Endodermal cell (in vitro differentiated cells): Measurements from ENCODE around the gene ZNF124. TPM values are rescaled to one million over a fixed set of nuclear protein-coding genes. Genes with fewer than 3 reads are reported as not detected.

Experiments used
- DNase-seq: peaks from one replicate; pipeline ENCODE4 v3.0.0-alpha.2; 2017
- H3K27ac ChIP-seq: 2 replicates; pipeline ENCODE4 v1.5.1; 2013; ENCODE audit warnings: mild to moderate bottlenecking, low read depth, low read length, moderate library complexity
- H3K27me3 ChIP-seq: 2 replicates; pipeline ENCODE4 v1.6.1; 2013; ENCODE audit warnings: mild to moderate bottlenecking, low read length, moderate library complexity; ENCODE audit not compliant: insufficient read depth, control insufficient read depth, poor library complexity, severe bottlenecking
- H3K36me3 ChIP-seq: 2 replicates; pipeline ENCODE4 v1.7.0; 2013; ENCODE audit warnings: mild to moderate bottlenecking, low read length, moderate library complexity; ENCODE audit not compliant: control insufficient read depth, insufficient read depth
- H3K4me1 ChIP-seq: one replicate; pipeline ENCODE4 v1.7.0; 2013; ENCODE audit warnings: low read length; ENCODE audit not compliant: control insufficient read depth, insufficient read depth
- H3K4me3 ChIP-seq: 2 replicates; pipeline ENCODE4 v1.5.1; 2013; ENCODE audit warnings: mild to moderate bottlenecking, low read length, moderate library complexity
- H3K9ac ChIP-seq: 2 replicates; pipeline ENCODE4 v1.6.1; 2013; ENCODE audit warnings: mild to moderate bottlenecking, low read length, moderate library complexity; ENCODE audit not compliant: poor library complexity, severe bottlenecking; ENCODE audit errors: extremely low read depth
- H3K9me3 ChIP-seq: 2 replicates; pipeline ENCODE4 v1.6.1; 2013; ENCODE audit warnings: mild to moderate bottlenecking, low read length, moderate library complexity; ENCODE audit not compliant: control insufficient read depth
- H3K27ac Mint-ChIP-seq: 2 replicates; pipeline ENCODE4 v1.8.0; 2020; ENCODE audit warnings: mixed read lengths
- H3K27me3 Mint-ChIP-seq: 2 replicates; pipeline ENCODE4 v1.8.0; 2021; ENCODE audit warnings: mild to moderate bottlenecking, mixed read lengths; ENCODE audit not compliant: insufficient read depth
- H3K36me3 Mint-ChIP-seq: 2 replicates; pipeline ENCODE4 v1.8.0; 2020; ENCODE audit warnings: low read depth, mixed read lengths
- H3K4me1 Mint-ChIP-seq: 2 replicates; pipeline ENCODE4 v1.8.0; 2020; ENCODE audit warnings: mixed read lengths
- H3K4me3 Mint-ChIP-seq: 2 replicates; pipeline ENCODE4 v1.8.0; 2020; ENCODE audit warnings: mild to moderate bottlenecking, moderate library complexity, mixed read lengths
- H3K9me3 Mint-ChIP-seq: 2 replicates; pipeline ENCODE4 v1.8.0; 2020; ENCODE audit warnings: mild to moderate bottlenecking, mixed read lengths
- WGBS, 2 experiments: methylation state at CpG; one replicate each; pipeline versions ENCODE4 v1.1.5 to v1.1.7; 2013; ENCODE audit warnings: missing lambda C conversion rate in 2 of 2, mixed read lengths in 1 of 2; ENCODE audit not compliant: insufficient coverage in 1 of 2, insufficient read length in 1 of 2; 5-methylcytosine and 5-hydroxymethylcytosine counted together
- total RNA-seq, 2 donors: library from RNA; stranded (reverse); fragmentation: NEBNext Ultra II Directional in 1 of 2; extraction: Animal tissue kit (Norgen Biotek cat#: 25700) in 1 of 2; gene quantifications; 2 replicates in 1 of 2; 3 replicates in 1 of 2; pipeline ENCODE4 v1.2.1, GENCODE V29; 2021
- TF ChIP-seq, protein P1 (sequence below): fragments of 200-600 bp; sonication (generic); conservative IDR thresholded peaks from 2 replicates; pipeline ENCODE4 v1.5.0; 2021; ENCODE audit warnings: antibody characterized with exemption, mild to moderate bottlenecking

Gene ZNF124
- total RNA-seq, 2 donors from 2014 or later: 93.3 to 101 TPM

DNA sequence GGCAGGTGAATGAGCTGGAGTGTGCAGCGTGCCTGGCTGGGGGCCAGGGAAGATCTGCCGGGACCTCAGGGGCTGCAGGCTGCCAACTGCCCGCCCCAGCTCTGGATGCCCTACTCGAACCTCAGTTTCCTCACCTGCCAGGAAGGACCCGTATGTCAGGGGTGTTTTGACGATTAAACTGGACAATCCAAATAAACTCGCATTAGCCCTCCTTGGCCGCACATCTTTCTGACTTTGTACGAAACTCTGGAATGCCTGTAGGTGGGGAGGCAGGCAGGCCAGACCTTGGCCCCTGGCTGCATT, 59.4 kb downstream of the ZNF124 start:
- Mint-ChIP-seq H3K4me3 (peak overlapping the region; percentile 60), H3K27ac (no peak overlapping the region), H3K9me3 (peaks cover 2% of the 10 kb centered on the region), H3K36me3 (no peaks in the 10 kb centered on the region), H3K4me1 (peaks cover 11% of the 10 kb centered on the region), H3K27me3 (peaks cover 50% of the 10 kb centered on the region)
- Histone ChIP-seq H3K9ac (no peak overlapping the region), H3K4me1 (no peaks in the 10 kb centered on the region), H3K4me3 (peak overlapping the region; percentile 78), H3K9me3 (no peaks in the 10 kb centered on the region), H3K36me3 (no peaks in the 10 kb centered on the region), H3K27me3 (peaks cover 17% of the 10 kb centered on the region), H3K27ac (no peak overlapping the region)
- 76 to 91% methylated on average over 5 to 9 of the region's 9 CpGs for WGBS, 2 experiments
- TF ChIP-seq, protein P1, sequence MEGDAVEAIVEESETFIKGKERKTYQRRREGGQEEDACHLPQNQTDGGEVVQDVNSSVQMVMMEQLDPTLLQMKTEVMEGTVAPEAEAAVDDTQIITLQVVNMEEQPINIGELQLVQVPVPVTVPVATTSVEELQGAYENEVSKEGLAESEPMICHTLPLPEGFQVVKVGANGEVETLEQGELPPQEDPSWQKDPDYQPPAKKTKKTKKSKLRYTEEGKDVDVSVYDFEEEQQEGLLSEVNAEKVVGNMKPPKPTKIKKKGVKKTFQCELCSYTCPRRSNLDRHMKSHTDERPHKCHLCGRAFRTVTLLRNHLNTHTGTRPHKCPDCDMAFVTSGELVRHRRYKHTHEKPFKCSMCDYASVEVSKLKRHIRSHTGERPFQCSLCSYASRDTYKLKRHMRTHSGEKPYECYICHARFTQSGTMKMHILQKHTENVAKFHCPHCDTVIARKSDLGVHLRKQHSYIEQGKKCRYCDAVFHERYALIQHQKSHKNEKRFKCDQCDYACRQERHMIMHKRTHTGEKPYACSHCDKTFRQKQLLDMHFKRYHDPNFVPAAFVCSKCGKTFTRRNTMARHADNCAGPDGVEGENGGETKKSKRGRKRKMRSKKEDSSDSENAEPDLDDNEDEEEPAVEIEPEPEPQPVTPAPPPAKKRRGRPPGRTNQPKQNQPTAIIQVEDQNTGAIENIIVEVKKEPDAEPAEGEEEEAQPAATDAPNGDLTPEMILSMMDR: no peak
- no peak for DNase-seq

DNA sequence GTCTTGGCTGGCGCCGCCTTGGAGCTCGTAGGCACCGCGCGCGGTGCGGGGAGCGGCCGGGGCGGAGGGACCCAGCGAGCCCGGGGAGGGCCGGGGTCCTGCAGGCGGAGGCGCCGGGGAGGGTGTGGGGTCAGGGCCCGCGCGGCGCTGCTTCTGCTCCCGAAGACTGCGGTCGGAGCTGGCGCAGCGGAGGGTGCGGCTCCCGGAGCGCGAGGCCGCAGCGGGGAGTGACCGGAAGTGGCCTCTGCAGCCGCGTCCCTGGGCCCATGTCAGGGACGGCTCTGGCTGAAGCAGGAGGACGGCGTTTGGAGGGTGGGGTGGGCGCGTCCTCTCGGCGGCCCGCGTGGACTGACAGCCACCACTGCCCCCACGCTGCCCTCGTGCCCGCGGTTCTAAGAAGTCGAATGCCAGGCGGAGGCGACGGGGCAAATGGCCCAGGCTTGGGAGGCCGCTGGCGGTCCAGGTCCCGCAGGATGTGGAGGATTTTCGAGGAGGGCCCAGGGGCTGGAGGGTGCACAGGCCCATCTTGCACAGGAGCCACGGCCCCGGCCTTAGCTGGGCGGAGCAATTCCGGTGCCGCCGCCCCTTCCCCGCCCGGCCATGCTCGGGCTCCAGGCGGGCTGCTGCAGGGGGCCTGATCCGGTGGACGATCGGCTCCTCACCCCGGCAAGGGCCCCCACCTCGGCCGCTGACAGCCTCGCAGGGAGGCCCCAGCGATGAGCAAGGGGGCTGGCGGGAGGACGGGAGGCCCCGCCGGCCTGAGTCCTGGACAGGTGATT, 59.9 kb downstream of the ZNF124 start:
- H3K4me3 Mint-ChIP-seq: peak overlapping the region; percentile 60
- H3K27ac Mint-ChIP-seq: peak overlapping the region; percentile 39
- H3K27me3 Mint-ChIP-seq: peaks cover 50% of the 10 kb centered on the region

DNA sequence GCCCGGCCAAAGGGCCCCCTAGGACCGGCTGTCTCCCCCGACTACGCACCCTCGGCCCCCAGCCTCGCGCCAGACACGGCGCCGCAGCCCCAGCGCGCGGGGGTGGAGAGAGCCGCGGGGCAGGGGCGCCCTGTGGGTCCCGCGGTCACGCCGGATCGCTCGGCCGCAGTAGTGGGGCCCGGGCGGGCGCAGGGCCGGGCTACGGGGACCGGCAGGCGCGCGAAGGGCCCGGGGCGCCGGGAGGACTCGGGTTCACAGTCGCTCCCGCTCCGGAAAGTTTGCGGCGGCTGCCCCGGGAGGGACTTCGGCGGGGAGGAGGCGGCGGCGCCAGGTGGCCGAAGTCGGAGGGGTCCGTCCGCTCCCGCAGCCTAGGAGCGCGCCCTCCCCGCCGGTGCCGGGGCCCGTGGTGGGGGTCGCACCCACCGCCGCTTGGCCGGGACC, 60.5 kb downstream of the ZNF124 start:
- peaks cover 17% of the 10 kb centered on the region for H3K27me3 ChIP-seq
- Mint-ChIP-seq H3K4me1 (peaks cover 11% of the 10 kb centered on the region), H3K36me3 (no peaks in the 10 kb centered on the region), H3K27ac (no peak overlapping the region), H3K9me3 (peaks cover 3% of the 10 kb centered on the region), H3K4me3 (peak overlapping the region; percentile 60), H3K27me3 (peaks cover 50% of the 10 kb centered on the region)
- H3K27ac ChIP-seq: no peak overlapping the region
- peak overlapping the region; percentile 30 for H3K9ac ChIP-seq
- H3K36me3 ChIP-seq: no peaks in the 10 kb centered on the region
- no peaks in the 10 kb centered on the region for H3K4me1 ChIP-seq
- peak overlapping the region; percentile 78 for H3K4me3 ChIP-seq
- no peak for DNase-seq
- TF ChIP-seq, protein P1: no peak
- 1% methylated on average over 62 of the region's 62 CpGs; no CpG with 5 or more reads in 1 of the 2 experiments for WGBS, 2 experiments
- H3K9me3 ChIP-seq: no peaks in the 10 kb centered on the region

More for the DNA sequence above, 59.9 kb downstream of the ZNF124 start:
- TF ChIP-seq, protein P1: no peak
- H3K9ac ChIP-seq: peak overlapping the region; percentile 30
- no peaks in the 10 kb centered on the region for H3K4me1 ChIP-seq
- H3K4me3 ChIP-seq: peak overlapping the region; percentile 78
- H3K4me1 Mint-ChIP-seq: peaks cover 11% of the 10 kb centered on the region
- peaks cover 17% of the 10 kb centered on the region for H3K27me3 ChIP-seq
- peaks cover 2% of the 10 kb centered on the region for H3K9me3 Mint-ChIP-seq
- H3K9me3 ChIP-seq: no peaks in the 10 kb centered on the region
- H3K27ac ChIP-seq: no peak overlapping the region
- WGBS, 2 experiments: 4 to 7% methylated on average over 21 to 78 of the region's 78 CpGs
- H3K36me3 Mint-ChIP-seq: no peaks in the 10 kb centered on the region
- DNase-seq: peak; percentile 80
- H3K36me3 ChIP-seq: no peaks in the 10 kb centered on the region
